Measurements from ENCODE around the gene USP16. TPM values are rescaled to one million over a fixed set of nuclear protein-coding genes. Genes with fewer than 3 reads are reported as not detected.
"Not testable (repeated sequence)": the region's sequence is repeated elsewhere in the genome, so short reads cannot be mapped to it uniquely, and the experiment has no call there.

USP16 gene
- polyA plus RNA-seq, 3 donors = 45.9 to 55.5 (median 53.1) TPM

- DNase-seq = peak; percentile 7
Observed at GRCh38 chr21:29025328-29025713, 853 bp downstream of the USP16 start.

- no peak for DNase-seq
Observed at GRCh38 chr21:29029524-29029923, 5.1 kb downstream of the USP16 start.

- DNase-seq = no peak
Observed at GRCh38 chr21:29030909-29031308, 6.4 kb downstream of the USP16 start.

GRCh38 chr21:29033301-29033700 lies 8.8 kb downstream of the USP16 start:
- DNase-seq = no peak

GRCh38 chr21:29033871-29034270 lies 9.4 kb downstream of the USP16 start:
- no peak for DNase-seq

GRCh38 chr21:29034678-29035077 lies 10.2 kb downstream of the USP16 start:
- no peak for DNase-seq

- DNase-seq = no peak
Observed at GRCh38 chr21:29052224-29052623, 27.8 kb downstream of the USP16 start.

- DNase-seq = no peak
Observed at GRCh38 chr21:29053011-29053553, 28.6 kb downstream of the USP16 start.

- DNase-seq = no peak
Observed at GRCh38 chr21:29053656-29054055, 29.2 kb downstream of the USP16 start.

- no peak for DNase-seq
Observed at GRCh38 chr21:29055080-29055479, 30.6 kb downstream of the USP16 start.

GRCh38 chr21:29056005-29056404 lies 31.5 kb downstream of the USP16 start:
- DNase-seq = no peak

GRCh38 chr21:29056538-29057050 lies 32.1 kb downstream of the USP16 start:
- DNase-seq = no peak

- no peak for DNase-seq
Observed at GRCh38 chr21:29064850-29065481, 40.5 kb downstream of the USP16 start.

- DNase-seq = no peak
Observed at GRCh38 chr21:29072873-29073221, 48.4 kb downstream of the USP16 start.

- DNase-seq = peak; percentile 100
Observed at GRCh38 chr21:29073222-29074006, 48.9 kb downstream of the USP16 start, which contains the start of gene CCT8. CCT8 (minus strand) TSS chr21:29073648; CDS start chr21:29073590, 58 bp downstream.

- no peak for DNase-seq
Observed at GRCh38 chr21:29074007-29074376, 49.5 kb downstream of the USP16 start.

- no peak for DNase-seq
Observed at GRCh38 chr21:29074783-29075182, 50.3 kb downstream of the USP16 start.

- no peak for DNase-seq
Observed at GRCh38 chr21:29075706-29076466, 51.4 kb downstream of the USP16 start.

- not testable (repeated sequence) for DNase-seq
Observed at GRCh38 chr21:29076731-29077640, 52.5 kb downstream of the USP16 start.

GRCh38 chr21:29077651-29078090 lies 53.2 kb downstream of the USP16 start:
- DNase-seq = no peak

Data from renal pelvis (tissue), 4 donors.